K562 (cell line): ENCODE data around the gene FABP2. TPM values are rescaled to one million over a fixed set of nuclear protein-coding genes. Genes with fewer than 3 reads are reported as not detected.

Experiments
- ATAC-seq: fragments of 200-7000 bp; cut with Tn5 transposase; 3 replicates; pipeline ENCODE4 v1.9.1; 2020; ENCODE audit warnings: moderate library complexity
- BruUV-seq: library from RNA; stranded (reverse); fragments of 400-500 nt; replicated peaks from 2 replicates; lab custom pipeline; 2021; lab: Mats Ljungman, UMichigan
- CTCF ChIA-PET: fragments of 300-600 bp; formaldehyde crosslinking; extraction: SDS; loops from one replicate; lab custom pipeline; 2021; ENCODE audit warnings: low intra/inter-chr PET ratio; lab: Yijun Ruan, JAX
- POLR2A ChIA-PET: fragments of 300-600, 350-650 bp; sonication (Branson Sonifier 250); formaldehyde crosslinking; extraction: SDS; loops from one replicate; lab custom pipeline; 2021; ENCODE audit warnings: antibody characterized with exemption, inconsistent platforms; lab: Yijun Ruan, JAX
- DNase-seq, 4 experiments: peaks; one replicate each; pipeline versions ENCODE4 v3.0.0 to v3.0.0-alpha.2; 2011 to 2018; ENCODE audit warnings: low spot score in 3 of 4, mixed read lengths in 3 of 4; ENCODE audit errors: extremely low read depth in 1 of 4
- FAIRE-seq: peaks from 2 replicates; lab custom pipeline; 2011; peaks lifted over from hg19 to GRCh38; lab: Jason Lieb, UNC
- H2AFZ ChIP-seq: 2 replicates; pipeline ENCODE4 v1.6.0; 2011; ENCODE audit warnings: low read depth, low read length, control low read depth, inconsistent platforms
- H3K27ac ChIP-seq: fragments of 200-600 bp; 3 replicates; pipeline ENCODE4 v1.8.0; 2011; ENCODE audit warnings: low read depth, mild to moderate bottlenecking, control low read depth, inconsistent platforms, low read length, moderate library complexity, mixed read lengths; ENCODE audit errors: extremely low read depth
- H3K27me3 ChIP-seq, 2 experiments: fragments of 300-600 bp in 1 of 2; 2 replicates in 1 of 2; 3 replicates in 1 of 2; pipeline versions ENCODE4 v1.6.0 to v1.8.0; 2011; ENCODE audit warnings: inconsistent platforms in 2 of 2, low read length in 2 of 2, mild to moderate bottlenecking in 1 of 2, mixed read lengths in 1 of 2, moderate library complexity in 1 of 2; ENCODE audit not compliant: control insufficient read depth in 2 of 2, insufficient read depth in 2 of 2
- H3K36me3 ChIP-seq: fragments of 300-600 bp; 3 replicates; pipeline ENCODE4 v1.8.0; 2011; ENCODE audit warnings: mild to moderate bottlenecking, low read length, inconsistent platforms; ENCODE audit not compliant: control insufficient read depth, insufficient read depth
- H3K4me1 ChIP-seq, 2 experiments: fragments of 200-600 bp in 1 of 2; replicated peaks in 1 of 2; 2 replicates in 1 of 2; 3 replicates in 1 of 2; pipeline versions ENCODE4 v1.5.1 to v1.8.0; 2011; ENCODE audit warnings: inconsistent platforms in 2 of 2, low read length in 2 of 2, mild to moderate bottlenecking in 1 of 2, mixed read lengths in 1 of 2, moderate library complexity in 1 of 2; ENCODE audit not compliant: control insufficient read depth in 2 of 2, insufficient read depth in 2 of 2
- H3K4me2 ChIP-seq: 2 replicates; pipeline ENCODE4 v1.6.1; 2011; ENCODE audit warnings: low read length, control low read depth, inconsistent platforms, mixed read lengths; ENCODE audit not compliant: insufficient read depth
- H3K4me3 ChIP-seq: fragments of 200-600 bp; sonication (generic), shearing (Covaris generic); 2 replicates; pipeline ENCODE4 v1.5.1; 2016; ENCODE audit warnings: control low read depth, inconsistent platforms
- H3K79me2 ChIP-seq: fragments of 200-600 bp; 3 replicates; pipeline ENCODE4 v1.8.0; 2011; ENCODE audit warnings: low read length, inconsistent platforms; ENCODE audit not compliant: control insufficient read depth, insufficient read depth
- H3K9ac ChIP-seq, 2 experiments: 2 replicates each; pipeline versions ENCODE4 v1.6.0 to v1.6.1; 2011; ENCODE audit warnings: low read depth in 2 of 2, low read length in 2 of 2, control low read depth in 1 of 2, inconsistent platforms in 1 of 2, mild to moderate bottlenecking in 1 of 2, mixed read lengths in 1 of 2; ENCODE audit not compliant: insufficient read depth in 1 of 2
- H3K9me1 ChIP-seq: one replicate; pipeline ENCODE4 v1.6.0; 2011; ENCODE audit warnings: inconsistent platforms, mild to moderate bottlenecking, low read length, moderate library complexity; ENCODE audit not compliant: control insufficient read depth, insufficient read depth
- H3K9me3 ChIP-seq: replicated peaks from 2 replicates; pipeline ENCODE4 v1.5.1; 2011; ENCODE audit warnings: low read depth, low read length, inconsistent platforms; ENCODE audit not compliant: control insufficient read depth, insufficient read depth
- H4K20me1 ChIP-seq: replicated peaks from 2 replicates; pipeline ENCODE4 v1.6.1; 2011; ENCODE audit warnings: low read length, inconsistent platforms, mixed read lengths; ENCODE audit not compliant: control insufficient read depth, insufficient read depth
- BRD9 ChIP-seq: fragments of 450-650 bp; IDR thresholded peaks from 2 replicates; pipeline ENCODE4 v1.6.1; 2018; ENCODE audit warnings: low read depth; ENCODE audit not compliant: partially characterized antibody
- ELK3 ChIP-seq: fragments of 450-650 bp; formaldehyde crosslinking; IDR thresholded peaks from 2 replicates; pipeline ENCODE4 v1.4.0; 2020; ENCODE audit warnings: mild to moderate bottlenecking
- NONO ChIP-seq, 2 experiments: fragments of 200-400 bp in 1 of 2; fragments of 450-650 bp in 1 of 2; formaldehyde crosslinking in 1 of 2; IDR thresholded peaks; 2 replicates each; pipeline ENCODE4 v1.6.1; 2017; ENCODE audit warnings: low read depth in 2 of 2, mild to moderate bottlenecking in 2 of 2, moderate library complexity in 2 of 2, low read length in 1 of 2
- RBM22 ChIP-seq: fragments of 200-400 bp; formaldehyde crosslinking; IDR thresholded peaks from 2 replicates; pipeline ENCODE4 v1.6.1; 2018; ENCODE audit warnings: low read length, low read depth; ENCODE audit not compliant: poor library complexity, severe bottlenecking
- SMAD4 ChIP-seq: fragments of 250-450 bp; sonication (Bioruptor Pico); conservative IDR thresholded peaks from 2 replicates; pipeline ENCODE4 v1.8.0; 2021; ENCODE audit warnings: inconsistent platforms, mild to moderate bottlenecking, moderate library complexity
- TCF7 ChIP-seq: sonication (generic); IDR thresholded peaks from 2 replicates; pipeline ENCODE4 v1.6.1; 2016; ENCODE audit warnings: antibody characterized with exemption, borderline replicate concordance
- ZBTB40 ChIP-seq, 2 experiments: fragments of 450-650 bp in 1 of 2; sonication (generic) in 1 of 2; formaldehyde crosslinking in 1 of 2; IDR thresholded peaks; 2 replicates each; pipeline versions ENCODE4 v1.7.1 to v1.9.0; 2016 to 2022; ENCODE audit warnings: inconsistent platforms in 1 of 2, mild to moderate bottlenecking in 1 of 2, missing genetic modification reagents in 1 of 2
- ZNF41 ChIP-seq: fragments of 250-450 bp; sonication (Bioruptor Pico); conservative IDR thresholded peaks from 2 replicates; pipeline ENCODE4 v1.4.0; 2020; ENCODE audit warnings: mild to moderate bottlenecking
- ZNF512 ChIP-seq: IDR thresholded peaks from 2 replicates; pipeline ENCODE4 v1.6.1; 2016; ENCODE audit warnings: missing genetic modification characterization, missing compliant biosample characterization
- ZSCAN32 ChIP-seq: fragments of 450-650 bp; formaldehyde crosslinking; IDR thresholded peaks from 2 replicates; pipeline ENCODE4 v1.4.0; 2020; ENCODE audit warnings: mild to moderate bottlenecking, moderate library complexity
- WGBS: fragments of 100-300 bp; shearing (Covaris generic); methylation state at CpG from one replicate; pipeline ENCODE4 v1.1.6; 2016; ENCODE audit warnings: low coverage, mixed read lengths; ENCODE audit not compliant: insufficient coverage; ENCODE audit errors: missing lambda C conversion rate; 5-methylcytosine and 5-hydroxymethylcytosine counted together
- in situ Hi-C: fragments of 300-500 bp; cut with MboI; formaldehyde crosslinking; loops from 4 replicates; pipeline ENCODE4 v1.15.0; 2018; ENCODE audit warnings: inconsistent platforms, mixed read lengths
- intact Hi-C: fragments of 100-400 bp; cut with micrococcal nuclease; formaldehyde crosslinking; loops from 2 replicates; pipeline ENCODE4 v1.14.2; 2022
- polyA plus RNA-seq, 8 experiments: library from polyadenylated mRNA; depleted of rRNA in 4 of 8; stranded (reverse) in 5 of 8; unstranded in 3 of 8; fragments of >200 nt; fragmentation: Nextera tagmentation in 2 of 8; fragmentation: Illumina TruSeq in 1 of 8; extraction: Ambion mirVana in 2 of 8; extraction: Trizol in 1 of 8; gene quantifications; 2 replicates each; pipeline versions ENCODE4 v1.2.1 to v1.2.3, GENCODE V29; 2011 to 2014; ENCODE audit warnings: inconsistent platforms in 1 of 8, missing spikeins in 1 of 8
- total RNA-seq, 7 experiments: library from RNA; depleted of rRNA in 6 of 7; stranded (reverse); fragments of >200 nt in 6 of 7; fragmentation: Illumina TruSeq in 2 of 7; extraction: Trizol in 2 of 7; gene quantifications; 2 replicates each; pipeline versions ENCODE4 v1.2.1 to v1.2.3, GENCODE V29; 2011 to 2021; ENCODE audit warnings: low replicate concordance in 1 of 7

FABP2 gene
- total and polyA plus RNA-seq, 9 of the 15 experiments (the other 6 are each of a cell fraction or from before 2014, with no cell fraction given): not detected

- ChIA-PET POLR2A (no interaction called here), CTCF (interaction anchor here (0.7 kb wide), 1 partner anchor 9 kb away, joined by 3 read pairs; no protein-coding TSS in a partner anchor)
- Histone ChIP-seq H4K20me1 (no peaks in the 10 kb centered on the region), H3K4me2 (no peak overlapping the region), H2AFZ (no peak overlapping the region), H3K9me1 (no peaks in the 10 kb centered on the region), H3K36me3 (peaks cover 30% of the 10 kb centered on the region), H3K79me2 (peaks cover 26% of the 10 kb centered on the region), H3K27ac (no peak overlapping the region), H3K27me3 (no peaks in the 10 kb centered on the region), H3K9ac (no peak overlapping the region), H3K4me1 (peaks cover 5 to 11% of the 10 kb centered on the region in 2 experiments; a peak in 3 of 5 replicates), H3K9me3 (no peaks in the 10 kb centered on the region), H3K4me3 (no peak overlapping the region)
- intact Hi-C loops (loop anchor here (10.0 kb wide), 1 partner anchor 402 kb away; no protein-coding TSS in a partner anchor), in situ Hi-C loops (loop anchor here (10.0 kb wide), 1 partner anchor 252 kb away; no protein-coding TSS in a partner anchor)
- FAIRE-seq (no peak), ATAC-seq (no peak), DNase-seq (no peak)
- no TSS peak for BruUV-seq
- WGBS: 88% methylated on average over 2 of the region's 2 CpGs
- no peak for TF ChIP-seq NONO (IDR thresholded peaks at IDR 0.05; ENCODE audit: low read depth in 2 of 2, low read length in 1 of 2)
- no peak for TF ChIP-seq SMAD4 (CRISPR knock-in tag)
- no peak for TF ChIP-seq ZNF512 (tag)
- no peak for TF ChIP-seq ZNF41
- no peak for TF ChIP-seq ZSCAN32 (CRISPR knock-in tag)
- no peak for TF ChIP-seq BRD9
- TF ChIP-seq ELK3 (CRISPR knock-in tag): no peak
- no peak for TF ChIP-seq TCF7
- TF ChIP-seq ZBTB40 (IDR thresholded peaks at IDR 0.05): no peak
- no peak for TF ChIP-seq ZBTB40 (CRISPR knock-in tag; IDR thresholded peaks at IDR 0.05)
- no peak for TF ChIP-seq RBM22
Observed at GRCh38 chr4:119296356-119296755, 25.6 kb downstream of the FABP2 start.
